Gastroesophageal sphincter (tissue), 4 donors: Measurements from ENCODE around the gene PHC2. TPM values are rescaled to one million over a fixed set of nuclear protein-coding genes. Genes with fewer than 3 reads are reported as not detected.

Experiments used
- ATAC-seq: fragments of 150-250 bp; one replicate; pipeline ENCODE4 v1.9.1; 2016; ENCODE audit warnings: mild to moderate bottlenecking, moderate library complexity
- H3K27ac ChIP-seq, 4 donors: fragments of 200-600 bp; sonication (generic) in 3 of 4; 1 replicate in 3 of 4; 2 replicates in 1 of 4; pipeline ENCODE4 v1.5.1; 2016 to 2019
- H3K27me3 ChIP-seq: fragments of 200-600 bp; sonication (generic); one replicate; pipeline ENCODE4 v1.5.1; 2019
- H3K36me3 ChIP-seq, 2 donors: fragments of 200-600 bp; sonication (generic); one replicate each; pipeline ENCODE4 v1.5.1; 2019; ENCODE audit warnings: control low read depth in 1 of 2
- H3K4me1 ChIP-seq, 3 donors: fragments of 200-600 bp; sonication (generic); 1 replicate in 2 of 3; 2 replicates in 1 of 3; pipeline ENCODE4 v1.5.1; 2016 to 2019; ENCODE audit warnings: control low read depth in 2 of 3
- H3K4me3 ChIP-seq, 2 donors: fragments of 200-600 bp; sonication (generic); one replicate each; pipeline ENCODE4 v1.5.1; 2019; ENCODE audit warnings: mild to moderate bottlenecking in 1 of 2, moderate library complexity in 1 of 2
- H3K9me3 ChIP-seq, 3 donors: fragments of 200-600 bp; sonication (generic); one replicate each; pipeline ENCODE4 v1.5.1; 2017 to 2019; ENCODE audit warnings: control low read depth in 2 of 3
- CTCF ChIP-seq, 4 experiments: fragments of 200-600 bp in 2 of 4; fragments of 450-650 bp in 2 of 4; sonication (generic) in 1 of 4; IDR thresholded peaks; one replicate each; pipeline ENCODE4 v1.5.1; 2017 to 2019; ENCODE audit warnings: antibody characterized with exemption in 4 of 4, mild to moderate bottlenecking in 2 of 4, moderate library complexity in 2 of 4
- EP300 ChIP-seq: sonication (generic); formaldehyde crosslinking; IDR thresholded peaks from one replicate; pipeline ENCODE4 v1.6.1; 2017; ENCODE audit warnings: antibody characterized with exemption, mild to moderate bottlenecking
- POLR2A ChIP-seq, 2 donors: fragments of 450-650 bp; IDR thresholded peaks; one replicate each; pipeline ENCODE4 v1.6.1; 2017; ENCODE audit warnings: antibody characterized with exemption in 2 of 2, mild to moderate bottlenecking in 2 of 2, moderate library complexity in 1 of 2
- POLR2AphosphoS5 ChIP-seq: sonication (generic); formaldehyde crosslinking; IDR thresholded peaks from one replicate; pipeline ENCODE4 v1.6.1; 2017; ENCODE audit warnings: antibody characterized with exemption
- WGBS, 2 donors: methylation state at CpG; one replicate each; pipeline ENCODE4 v1.1.5; 2018; ENCODE audit warnings: low coverage in 1 of 2; 5-methylcytosine and 5-hydroxymethylcytosine counted together
- total RNA-seq, 4 donors: library from RNA; depleted of rRNA; stranded (reverse); fragments of >200 nt; gene quantifications; one replicate each; pipeline ENCODE4 v1.1.0, GENCODE V29; 2016

PHC2 gene
- total RNA-seq, 4 donors from 2014 or later = 99.8 to 223 (median 181) TPM

- TF ChIP-seq POLR2AphosphoS5 = no peak
- TF ChIP-seq EP300 = no peak
- no peak for TF ChIP-seq CTCF (IDR thresholded peaks at IDR 0.05)
- no peak for TF ChIP-seq POLR2A (IDR thresholded peaks at IDR 0.05)
- Histone ChIP-seq H3K27me3 (no peaks in the 10 kb centered on the region), H3K4me3 (no peak within 1 kb of the TSS), H3K9me3 (no peaks in the 10 kb centered on the region), H3K4me1 (peaks cover 0 to 21% (median 0%) of the 10 kb centered on the region in 3 donors), H3K27ac (no peak within 1 kb of the TSS), H3K36me3 (peaks cover 0 to 40% of the 10 kb centered on the region in 2 donors)
- ATAC-seq = no peak
- WGBS, 2 donors = 54 to 69% methylated on average over 6 of the region's 8 CpGs
Observed at GRCh38 chr1:33320619-33321165, 110.2 kb downstream of the PHC2 start, which contains the start of gene A3GALT2. TSS of gene A3GALT2 (minus strand) at chr1:33321098. CDS start at chr1:33321098, 0 bp downstream.

GRCh38 chr1:33319949-33320618 lies 110.8 kb downstream of the PHC2 start:
- Histone ChIP-seq H3K36me3 (peaks cover 0 to 34% of the 10 kb centered on the region in 2 donors), H3K9me3 (no peaks in the 10 kb centered on the region), H3K27me3 (no peaks in the 10 kb centered on the region), H3K27ac (no peak overlapping the region), H3K4me1 (peaks cover 0 to 15% (median 0%) of the 10 kb centered on the region in 3 donors), H3K4me3 (no peak overlapping the region)
- TF ChIP-seq POLR2AphosphoS5 = peak; percentile 2
- TF ChIP-seq CTCF (IDR thresholded peaks at IDR 0.05) = no peak
- WGBS, 2 donors = 53 to 80% methylated on average over 1 to 6 of the region's 12 CpGs
- ATAC-seq = no peak

- WGBS, 2 donors = 87 to 92% methylated on average over 4 to 5 of the region's 9 CpGs
- no peak for ATAC-seq
- no peaks in the 10 kb centered on the region for H3K9me3 ChIP-seq
- peaks cover 0 to 27% of the 10 kb centered on the region in 2 donors for H3K36me3 ChIP-seq
- no peaks in the 10 kb centered on the region for H3K27me3 ChIP-seq
- TF ChIP-seq POLR2AphosphoS5 (peak; percentile 2), POLR2A (IDR thresholded peaks at IDR 0.05) (no peak), CTCF (IDR thresholded peaks at IDR 0.05) (no peak)
- H3K4me1 ChIP-seq = peaks cover 0 to 8% (median 0%) of the 10 kb centered on the region in 3 donors
- no peak overlapping the region for H3K27ac ChIP-seq
- H3K4me3 ChIP-seq = no peak overlapping the region
Observed at GRCh38 chr1:33319186-33319948, 111.5 kb downstream of the PHC2 start.

- 48 to 60% methylated on average over 6 of the region's 6 CpGs for WGBS, 2 donors
- TF ChIP-seq POLR2AphosphoS5 = no peak
- no peak for TF ChIP-seq CTCF (IDR thresholded peaks at IDR 0.05)
- no peak for TF ChIP-seq EP300
- TF ChIP-seq POLR2A (IDR thresholded peaks at IDR 0.05) = no peak
- H3K27me3 ChIP-seq = no peaks in the 10 kb centered on the region
- ATAC-seq = no peak
- no peak overlapping the region for H3K4me3 ChIP-seq
- no peak overlapping the region for H3K27ac ChIP-seq
- peaks cover 0 to 13% of the 10 kb centered on the region in 2 donors for H3K36me3 ChIP-seq
- no peaks in the 10 kb centered on the region for H3K4me1 ChIP-seq
- no peaks in the 10 kb centered on the region for H3K9me3 ChIP-seq
Observed at GRCh38 chr1:33317946-33318345, 112.9 kb downstream of the PHC2 start.
